ENCODE measurements around the gene NDUFA5.

DNA sequence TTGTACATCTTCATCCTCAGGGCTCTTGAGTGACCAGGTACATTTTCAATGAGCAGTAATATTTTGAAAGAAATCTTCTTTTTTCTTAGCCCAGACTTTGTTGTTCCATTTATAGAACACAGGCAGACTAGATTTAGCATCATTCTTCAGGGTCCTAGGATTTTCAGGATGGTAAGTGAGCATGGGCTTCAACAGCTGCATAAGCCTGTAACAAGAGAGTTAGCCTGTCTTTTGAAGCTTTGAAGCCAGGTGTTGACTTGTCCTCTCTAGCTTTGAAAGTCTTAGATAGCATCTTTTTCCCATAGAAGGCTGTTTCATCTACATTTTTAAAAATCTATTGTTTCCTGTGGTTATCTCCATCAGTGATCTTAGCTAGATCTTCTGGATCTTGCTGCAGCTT is 4.5 kb upstream of the NDUFA5 start:
- TF ChIP-seq, protein P1, sequence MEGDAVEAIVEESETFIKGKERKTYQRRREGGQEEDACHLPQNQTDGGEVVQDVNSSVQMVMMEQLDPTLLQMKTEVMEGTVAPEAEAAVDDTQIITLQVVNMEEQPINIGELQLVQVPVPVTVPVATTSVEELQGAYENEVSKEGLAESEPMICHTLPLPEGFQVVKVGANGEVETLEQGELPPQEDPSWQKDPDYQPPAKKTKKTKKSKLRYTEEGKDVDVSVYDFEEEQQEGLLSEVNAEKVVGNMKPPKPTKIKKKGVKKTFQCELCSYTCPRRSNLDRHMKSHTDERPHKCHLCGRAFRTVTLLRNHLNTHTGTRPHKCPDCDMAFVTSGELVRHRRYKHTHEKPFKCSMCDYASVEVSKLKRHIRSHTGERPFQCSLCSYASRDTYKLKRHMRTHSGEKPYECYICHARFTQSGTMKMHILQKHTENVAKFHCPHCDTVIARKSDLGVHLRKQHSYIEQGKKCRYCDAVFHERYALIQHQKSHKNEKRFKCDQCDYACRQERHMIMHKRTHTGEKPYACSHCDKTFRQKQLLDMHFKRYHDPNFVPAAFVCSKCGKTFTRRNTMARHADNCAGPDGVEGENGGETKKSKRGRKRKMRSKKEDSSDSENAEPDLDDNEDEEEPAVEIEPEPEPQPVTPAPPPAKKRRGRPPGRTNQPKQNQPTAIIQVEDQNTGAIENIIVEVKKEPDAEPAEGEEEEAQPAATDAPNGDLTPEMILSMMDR (IDR thresholded peaks at IDR 0.05) = no peak
- no peak for TF ChIP-seq POLR2AphosphoS5 (IDR thresholded peaks at IDR 0.05; ENCODE audit: low read depth, low read length)
- TF ChIP-seq EZH2phosphoT487 (IDR thresholded peaks at IDR 0.05; ENCODE audit: borderline replicate concordance, low read depth) = no peak
- no peak for TF ChIP-seq RAD21 (IDR thresholded peaks at IDR 0.05; ENCODE audit: low read length)
